Stomach (tissue), 4 donors: ENCODE measurements around the gene TMC4.

Experiments used
- CTCF ChIP-seq, 7 experiments: fragments of 450-650 bp in 4 of 7; fragments of 200-600 bp in 3 of 7; sonication (generic) in 3 of 7; IDR thresholded peaks; one replicate each; pipeline ENCODE4 v1.5.1; 2016 to 2019; ENCODE audit warnings: antibody characterized with exemption in 7 of 7, control low read depth in 2 of 7, mild to moderate bottlenecking in 1 of 7
- POLR2A ChIP-seq, 4 donors: fragments of 450-650 bp; IDR thresholded peaks; one replicate each; pipeline ENCODE4 v1.6.1; 2016; ENCODE audit warnings: antibody characterized with exemption in 4 of 4, control low read depth in 2 of 4, mild to moderate bottlenecking in 1 of 4, moderate library complexity in 1 of 4
- POLR2AphosphoS5 ChIP-seq, 3 donors: sonication (generic); formaldehyde crosslinking; IDR thresholded peaks; one replicate each; pipeline ENCODE4 v1.6.1; 2016; ENCODE audit warnings: antibody characterized with exemption in 3 of 3

GRCh38 chr19:54151362-54152035, 21.5 kb downstream of the TMC4 start:
- no peak for TF ChIP-seq CTCF (IDR thresholded peaks at IDR 0.05)
- no peak for TF ChIP-seq POLR2A (IDR thresholded peaks at IDR 0.05)
- TF ChIP-seq POLR2AphosphoS5 (IDR thresholded peaks at IDR 0.05) = no peak
